DOHH2 (cell line): ENCODE results near the gene CNTN2.

Experiments used
- H3F3A ChIP-seq: fragments of 200-600 bp; sonication (generic), shearing (Covaris generic); 2 replicates; pipeline ENCODE4 v1.6.0; 2016; ENCODE audit warnings: antibody characterized with exemption, mild to moderate bottlenecking; ENCODE audit not compliant: control insufficient read depth, insufficient read depth
- H3K27ac ChIP-seq: fragments of 200-600 bp; sonication (generic); 2 replicates; pipeline ENCODE4 v1.5.1; 2014; ENCODE audit warnings: low read depth, mild to moderate bottlenecking, low read length, moderate library complexity
- H3K27me3 ChIP-seq: fragments of 200-600 bp; sonication (generic); 2 replicates; pipeline ENCODE4 v1.6.1; 2014; ENCODE audit warnings: mild to moderate bottlenecking, low read length, mixed read lengths; ENCODE audit not compliant: control insufficient read depth
- H3K36me3 ChIP-seq: fragments of 200-600 bp; sonication (generic); 2 replicates; pipeline ENCODE4 v1.6.1; 2014; ENCODE audit warnings: mild to moderate bottlenecking, low read length, moderate library complexity, mixed read lengths; ENCODE audit not compliant: control insufficient read depth
- H3K4me1 ChIP-seq: fragments of 200-600 bp; sonication (generic); 2 replicates; pipeline ENCODE4 v1.6.1; 2014; ENCODE audit warnings: mild to moderate bottlenecking, low read length, mixed read lengths; ENCODE audit not compliant: control insufficient read depth
- H3K4me2 ChIP-seq: fragments of 200-600 bp; sonication (generic); 2 replicates; pipeline ENCODE4 v1.6.0; 2014; ENCODE audit warnings: mild to moderate bottlenecking, low read length, moderate library complexity
- H3K4me3 ChIP-seq: fragments of 200-600 bp; sonication (generic); 2 replicates; pipeline ENCODE4 v1.5.1; 2014; ENCODE audit warnings: mild to moderate bottlenecking, low read length, mixed read lengths
- H3K79me2 ChIP-seq: fragments of 200-600 bp; sonication (generic); 2 replicates; pipeline ENCODE4 v1.6.1; 2014; ENCODE audit warnings: mild to moderate bottlenecking, low read length, mixed read lengths; ENCODE audit not compliant: control insufficient read depth
- H3K9me2 ChIP-seq: fragments of 200-600 bp; sonication (generic); replicated peaks from 2 replicates; pipeline ENCODE4 v1.6.1; 2014; ENCODE audit warnings: mild to moderate bottlenecking, low read length, mixed read lengths; ENCODE audit not compliant: control insufficient read depth
- H3K9me3 ChIP-seq: fragments of 200-600 bp; sonication (generic); 2 replicates; pipeline ENCODE4 v1.6.1; 2014; ENCODE audit warnings: antibody characterized with exemption, low read length, mixed read lengths; ENCODE audit not compliant: control insufficient read depth, insufficient read depth
- H4K20me1 ChIP-seq: fragments of 200-600 bp; sonication (generic); 2 replicates; pipeline ENCODE4 v1.6.0; 2014; ENCODE audit warnings: low read depth, mild to moderate bottlenecking, antibody characterized with exemption, low read length, moderate library complexity; ENCODE audit not compliant: control insufficient read depth, insufficient read depth
- CTCF ChIP-seq: fragments of 200-600 bp; sonication (generic); IDR thresholded peaks from one replicate; pipeline ENCODE4 v1.5.1; 2014; ENCODE audit warnings: antibody characterized with exemption, mild to moderate bottlenecking, low read depth, low read length; ENCODE audit not compliant: poor library complexity, severe bottlenecking
- EZH2phosphoT487 ChIP-seq: fragments of 200-600 bp; sonication (generic); IDR thresholded peaks from 2 replicates; pipeline ENCODE4 v1.6.1; 2017; ENCODE audit warnings: borderline replicate concordance, mild to moderate bottlenecking, antibody characterized with exemption, low read length, moderate library complexity, mixed read lengths

Gene CNTN2

GRCh38 chr1:205016584-205016983, 26.4 kb upstream of the CNTN2 start:
- H3K36me3 ChIP-seq = no peaks in the 10 kb centered on the region
- no peaks in the 10 kb centered on the region for H3K4me1 ChIP-seq
- no peaks in the 10 kb centered on the region for H3F3A ChIP-seq
- H3K4me2 ChIP-seq = no peak overlapping the region
- H4K20me1 ChIP-seq = no peaks in the 10 kb centered on the region
- no peaks in the 10 kb centered on the region for H3K79me2 ChIP-seq
- no peak for TF ChIP-seq CTCF
- TF ChIP-seq EZH2phosphoT487 = no peak
- H3K27ac ChIP-seq = no peak overlapping the region
- no peak overlapping the region for H3K4me3 ChIP-seq
- H3K27me3 ChIP-seq = peaks cover 17% of the 10 kb centered on the region
- no peaks in the 10 kb centered on the region for H3K9me3 ChIP-seq
- no peaks in the 10 kb centered on the region for H3K9me2 ChIP-seq

DNA sequence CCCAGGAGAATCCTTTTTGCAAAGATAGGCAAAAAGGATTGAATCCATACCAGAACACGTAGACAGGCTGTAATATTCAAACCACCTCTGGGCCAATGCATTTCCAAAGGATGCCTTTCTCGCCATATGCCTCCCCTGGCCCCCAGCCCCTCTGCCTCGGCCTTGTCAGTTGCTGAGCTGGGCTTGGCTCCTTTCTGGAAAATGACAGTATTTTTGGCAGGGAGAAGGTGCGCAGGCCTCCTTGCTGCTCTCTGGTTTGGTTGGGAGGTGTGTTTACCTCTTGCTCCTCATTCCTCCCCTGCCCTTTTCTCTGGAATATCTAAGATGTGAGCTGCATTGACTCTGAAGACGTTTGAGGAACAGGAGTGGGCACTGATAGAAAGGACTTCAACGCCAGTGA, 26.0 kb upstream of the CNTN2 start:
- no peaks in the 10 kb centered on the region for H3K79me2 ChIP-seq
- no peak overlapping the region for H3K4me2 ChIP-seq
- H4K20me1 ChIP-seq = no peaks in the 10 kb centered on the region
- H3K9me2 ChIP-seq = no peaks in the 10 kb centered on the region
- H3K27me3 ChIP-seq = peaks cover 17% of the 10 kb centered on the region
- H3F3A ChIP-seq = no peaks in the 10 kb centered on the region
- no peaks in the 10 kb centered on the region for H3K36me3 ChIP-seq
- no peak overlapping the region for H3K4me3 ChIP-seq
- H3K27ac ChIP-seq = no peak overlapping the region
- no peaks in the 10 kb centered on the region for H3K9me3 ChIP-seq
- no peak for TF ChIP-seq EZH2phosphoT487
- H3K4me1 ChIP-seq = no peaks in the 10 kb centered on the region

- peaks cover 16% of the 10 kb centered on the region for H3K27me3 ChIP-seq
- no peaks in the 10 kb centered on the region for H3K9me3 ChIP-seq
- H3K9me2 ChIP-seq = no peaks in the 10 kb centered on the region
- TF ChIP-seq CTCF (no peak), EZH2phosphoT487 (no peak)
- H3K4me2 ChIP-seq = no peak overlapping the region
- H3K4me3 ChIP-seq = no peak overlapping the region
- no peaks in the 10 kb centered on the region for H4K20me1 ChIP-seq
- no peaks in the 10 kb centered on the region for H3K4me1 ChIP-seq
- H3K27ac ChIP-seq = no peak overlapping the region
- no peaks in the 10 kb centered on the region for H3K79me2 ChIP-seq
- no peaks in the 10 kb centered on the region for H3K36me3 ChIP-seq
- H3F3A ChIP-seq = no peaks in the 10 kb centered on the region
Observed at GRCh38 chr1:205017766-205018165, 25.2 kb upstream of the CNTN2 start.

DNA sequence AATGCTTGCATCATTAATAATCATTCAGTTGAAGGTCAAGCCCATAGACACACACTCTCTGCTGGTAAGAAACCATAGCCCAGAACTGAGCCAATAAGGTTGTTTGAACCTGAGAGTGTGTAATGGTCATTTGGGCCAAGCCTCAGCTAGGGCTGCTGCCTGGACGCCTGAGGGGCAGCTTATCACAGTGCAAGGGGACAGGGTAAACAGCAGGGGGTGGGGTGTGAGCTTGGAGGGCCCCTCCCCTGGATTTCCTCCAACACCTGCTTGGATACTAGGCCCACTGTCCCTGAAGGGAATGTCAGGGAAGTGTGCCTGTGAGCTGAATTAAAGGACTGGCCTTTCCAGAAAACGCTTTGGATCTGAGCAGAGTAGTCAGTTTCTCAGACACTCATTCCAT, 24.6 kb upstream of the CNTN2 start:
- Histone ChIP-seq H3K4me3 (no peak overlapping the region), H3K4me2 (no peak overlapping the region), H4K20me1 (no peaks in the 10 kb centered on the region), H3K9me3 (no peaks in the 10 kb centered on the region), H3F3A (no peaks in the 10 kb centered on the region), H3K27me3 (peaks cover 10% of the 10 kb centered on the region; the same call in 1 of the 2 replicates), H3K9me2 (no peaks in the 10 kb centered on the region), H3K27ac (no peak overlapping the region), H3K4me1 (no peaks in the 10 kb centered on the region), H3K36me3 (no peaks in the 10 kb centered on the region), H3K79me2 (no peaks in the 10 kb centered on the region)
- TF ChIP-seq EZH2phosphoT487 (no peak), CTCF (no peak)
